ENCODE measurements around the gene TMEM181.
"Not testable (repeated sequence)": the region's sequence is repeated elsewhere in the genome, so short reads cannot be mapped to it uniquely, and the experiment has no call there.

TMEM181 gene

GRCh38 chr6:158603261-158604047 lies 43.6 kb downstream of the TMEM181 start:
- DNase-seq, result no peak

DNA sequence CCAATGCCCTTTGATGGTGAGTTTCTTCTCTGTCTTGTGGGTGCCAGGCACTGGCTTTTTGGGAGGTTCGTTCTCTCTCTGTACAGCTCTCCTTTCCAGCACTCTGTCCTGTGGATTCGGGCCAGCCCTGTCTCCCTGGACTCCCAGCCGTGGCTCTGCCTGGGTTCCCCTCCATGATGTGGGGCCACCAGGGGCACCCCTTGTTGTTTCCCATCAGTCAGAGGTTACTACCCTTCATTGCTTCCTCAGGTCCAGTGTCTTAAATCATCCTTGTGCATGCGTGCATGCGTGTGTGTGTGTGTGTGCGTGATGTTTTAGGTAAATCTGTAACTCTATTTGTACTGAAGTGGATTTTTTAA lies 44.1 kb downstream of the TMEM181 start:
- no peak for DNase-seq

- peak; percentile 41 for DNase-seq
These were observed 45.5 kb downstream of the TMEM181 start for GRCh38 chr6:158605266-158605878.

DNA sequence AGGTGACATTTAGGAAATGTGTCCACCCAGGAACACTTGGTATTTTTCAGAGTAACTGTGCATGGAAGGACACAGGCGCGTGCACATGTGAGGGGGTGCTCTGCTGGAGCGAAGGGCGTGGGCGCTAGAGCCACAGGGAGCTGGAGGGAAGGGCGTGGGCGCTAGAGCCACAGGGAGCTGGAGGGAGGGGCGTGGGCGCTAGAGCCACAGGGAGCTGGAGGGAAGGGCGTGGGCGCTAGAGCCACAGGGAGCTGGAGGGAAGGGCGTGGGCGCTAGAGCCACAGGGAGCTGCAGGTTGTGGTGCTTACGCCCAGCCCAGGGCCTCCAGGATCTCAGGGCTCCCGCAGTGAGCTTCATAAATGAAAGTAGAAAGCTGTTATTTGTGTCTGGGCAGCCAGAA lies 46.1 kb downstream of the TMEM181 start:
- DNase-seq, result not testable (repeated sequence)

GRCh38 chr6:158606935-158607334 lies 47.0 kb downstream of the TMEM181 start:
- no peak for DNase-seq

GRCh38 chr6:158607411-158608170 lies 47.7 kb downstream of the TMEM181 start:
- no peak for DNase-seq

DNA sequence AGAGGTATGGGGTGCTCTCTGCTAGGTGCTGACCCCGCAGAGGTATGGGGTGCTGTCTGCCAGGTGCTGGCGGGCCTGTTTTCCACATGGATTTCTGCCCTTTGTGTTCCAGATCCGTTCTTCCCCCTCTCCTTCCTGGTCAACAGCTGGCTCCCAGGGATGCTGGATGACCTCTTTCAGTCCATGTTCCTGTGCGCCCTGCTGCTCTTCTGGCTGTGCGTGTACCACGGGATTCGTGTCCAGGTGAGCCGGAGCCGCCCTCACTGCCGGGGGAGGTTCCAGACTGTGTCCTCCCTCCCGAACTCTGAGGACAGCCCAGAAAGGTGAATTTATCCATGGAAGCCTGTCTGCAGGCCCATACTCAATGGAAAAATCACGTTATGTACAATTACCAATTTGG lies 48.3 kb downstream of the TMEM181 start:
- DNase-seq, result no peak

- no peak for DNase-seq
These were observed 49.7 kb downstream of the TMEM181 start for GRCh38 chr6:158609455-158610155.

GRCh38 chr6:158610319-158610968 lies 50.6 kb downstream of the TMEM181 start:
- DNase-seq, result no peak

GRCh38 chr6:158611039-158611438 lies 51.1 kb downstream of the TMEM181 start:
- DNase-seq, result no peak

DNA sequence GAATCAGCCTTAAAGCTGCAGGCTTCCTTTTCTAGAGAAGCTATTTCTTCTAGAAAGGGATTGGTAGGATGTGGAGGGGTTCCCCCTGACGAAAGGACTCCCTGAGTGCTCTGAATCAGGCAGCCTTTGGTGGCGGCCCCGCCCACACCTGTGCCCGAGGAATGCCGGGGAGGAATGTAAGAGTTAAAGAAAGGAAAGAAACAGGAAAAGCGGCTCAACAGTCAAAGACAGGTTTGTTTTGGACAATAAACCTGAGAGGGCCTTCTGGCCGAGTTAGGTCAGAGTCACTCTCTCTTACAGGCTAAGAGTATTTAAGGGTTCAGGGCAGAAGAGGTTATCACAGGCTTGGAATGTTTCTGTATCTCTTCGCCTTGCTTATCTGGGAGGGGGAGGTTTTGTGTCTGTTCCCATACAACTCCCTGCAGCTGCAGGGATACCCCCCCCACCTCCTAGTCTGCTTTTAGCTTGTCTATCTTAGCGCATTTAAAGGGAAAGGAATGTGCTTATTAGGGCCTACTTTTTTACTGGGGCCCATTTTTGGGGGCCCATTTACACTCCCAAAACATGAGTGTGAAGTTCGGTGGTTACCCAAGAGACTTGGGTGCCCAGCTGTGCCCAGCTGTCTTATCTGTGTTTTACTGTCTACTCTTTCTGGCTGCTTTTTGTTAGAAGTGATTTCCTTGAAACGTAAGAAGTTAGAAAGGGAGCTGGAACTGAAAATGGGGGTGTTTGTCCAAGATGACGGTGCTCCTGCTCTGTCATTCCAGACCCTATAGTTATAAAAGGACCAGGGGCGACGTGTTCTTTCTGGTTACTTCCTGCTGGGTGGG lies 51.9 kb downstream of the TMEM181 start:
- no peak for DNase-seq

GRCh38 chr6:158614606-158615005 lies 54.7 kb downstream of the TMEM181 start:
- not testable (repeated sequence) for DNase-seq

GRCh38 chr6:158618289-158618688 lies 58.4 kb downstream of the TMEM181 start:
- DNase-seq, result not testable (repeated sequence)

- DNase-seq, result no peak
These were observed 60.3 kb downstream of the TMEM181 start for GRCh38 chr6:158619922-158620801.

DNA sequence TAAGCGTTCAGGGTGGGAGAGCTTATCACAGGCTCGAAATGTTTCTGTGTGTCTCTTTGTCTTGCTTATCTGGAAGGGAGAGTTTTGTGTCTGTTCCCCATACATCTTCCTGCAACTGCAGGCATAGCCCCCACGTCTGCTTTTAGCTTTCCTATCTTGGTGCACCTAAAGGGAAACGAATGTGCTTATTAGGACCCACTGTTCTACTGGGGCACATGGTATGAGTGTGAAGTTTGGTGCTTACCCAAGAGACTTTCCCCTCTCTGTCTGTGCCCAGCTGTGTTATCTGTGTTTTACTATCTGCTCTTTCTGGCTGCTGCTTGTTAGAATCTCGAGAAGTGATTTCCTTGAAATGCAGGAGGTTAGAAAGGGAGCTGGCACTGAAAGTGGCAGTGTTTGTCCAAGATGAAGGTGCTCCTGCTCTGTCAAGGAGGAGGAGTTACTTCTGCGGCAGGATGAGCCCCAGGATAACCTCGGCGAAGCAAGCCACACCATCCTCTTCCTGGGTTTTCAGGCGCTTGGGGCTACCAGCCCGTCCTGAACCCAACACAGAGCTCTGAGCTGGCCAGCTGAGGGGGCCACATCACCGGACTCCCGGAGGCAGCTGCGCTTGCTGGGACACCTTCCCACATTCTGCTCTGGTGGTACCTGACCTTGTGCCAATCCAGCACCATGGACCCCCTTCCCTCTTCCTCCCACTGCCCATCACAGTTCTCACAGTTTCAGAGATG lies 61.2 kb downstream of the TMEM181 start:
- no peak for DNase-seq

DNA sequence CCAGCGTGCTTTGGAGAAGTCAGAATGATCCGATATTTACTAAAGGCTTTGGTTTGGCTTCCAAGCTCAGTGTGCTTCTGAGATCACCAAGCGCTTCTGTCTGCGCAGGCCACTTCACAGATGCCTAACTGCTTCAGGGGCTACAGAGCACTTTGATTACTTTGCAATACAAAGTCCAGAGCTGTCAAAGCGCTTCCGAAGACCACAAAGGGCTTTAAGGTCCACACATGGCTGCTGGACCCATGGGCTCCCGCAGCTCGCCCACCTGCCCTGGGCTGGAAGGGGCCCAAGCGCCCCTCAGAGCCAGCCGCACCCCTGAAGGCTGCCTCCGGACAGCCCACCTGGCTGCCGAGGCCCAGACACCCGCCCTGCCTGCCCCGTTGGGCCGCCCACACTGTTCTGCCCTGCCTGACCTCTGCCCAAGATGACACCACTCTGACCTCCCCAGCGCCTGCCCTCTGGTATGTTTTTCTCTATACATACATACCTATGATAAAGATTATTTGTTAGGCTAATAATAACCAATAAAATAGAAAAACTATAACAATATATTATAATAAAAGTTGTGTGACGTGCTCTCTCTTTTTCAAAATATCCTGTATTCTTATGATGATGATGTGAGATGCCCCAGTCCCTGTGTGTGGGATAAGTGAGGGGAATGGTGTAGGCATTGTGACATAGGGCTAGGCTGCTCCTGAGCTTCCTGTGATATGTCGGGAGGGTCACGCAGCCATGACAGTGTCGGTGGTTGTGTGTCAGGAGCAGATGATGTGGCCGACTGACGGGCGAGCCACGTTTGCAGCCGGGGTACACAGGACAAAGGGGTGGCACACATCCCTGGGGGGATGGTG lies 62.0 kb downstream of the TMEM181 start:
- no peak for DNase-seq

DNA sequence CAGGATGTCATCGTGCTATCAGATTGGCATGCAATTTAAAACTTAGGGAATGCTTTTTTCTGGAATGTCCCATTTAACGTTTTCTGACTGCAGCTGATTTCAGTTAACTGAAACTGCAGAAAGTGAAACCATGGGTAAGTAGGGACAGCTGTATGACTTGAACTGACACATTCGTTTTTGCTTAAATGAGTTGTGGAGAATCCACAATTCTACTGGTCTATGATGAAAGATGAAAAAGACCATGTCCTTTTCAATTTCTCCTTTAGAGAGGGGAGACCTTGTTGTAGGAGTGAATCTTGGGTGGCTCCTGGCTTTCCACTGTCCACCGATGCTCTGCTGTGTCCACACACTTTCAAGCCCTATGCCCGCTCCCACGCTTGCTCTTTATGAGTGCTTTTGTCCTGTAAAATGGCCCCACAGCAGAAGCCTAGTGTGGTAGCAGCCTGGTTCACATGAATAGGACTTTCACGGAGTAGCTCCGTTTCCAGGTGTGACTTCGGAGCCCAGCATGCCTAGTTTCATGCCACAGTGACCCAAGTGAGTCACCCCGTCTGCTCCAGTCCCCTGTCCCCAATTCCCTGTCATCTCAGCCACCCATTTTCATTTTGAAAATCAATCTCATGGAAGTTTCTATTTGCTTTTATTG lies 62.8 kb downstream of the TMEM181 start:
- no peak for DNase-seq

Data from activated CD4-positive, CD25-positive, alpha-beta regulatory T cell treated with anti-CD3 and anti-CD28 coated beads, Interleukin-2, amount 50 U/mL, for 72 hours (primary cell).